Left lung (tissue), 10 donors: ENCODE results near the gene ATP10A. TPM values are rescaled to one million over a fixed set of nuclear protein-coding genes. Genes with fewer than 3 reads are reported as not detected.

Experiments used
- ATAC-seq: fragments of 200-7000 bp; cut with Tn5 transposase; one replicate; pipeline ENCODE4 v1.9.1; 2020; ENCODE audit warnings: moderate library complexity
- DNase-seq, 4 donors: peaks; one replicate each; pipeline ENCODE4 v3.0.0-alpha.2; 2013 to 2020
- H3K27ac ChIP-seq, 2 donors: fragments of 200-600 bp; sonication (generic) in 1 of 2; one replicate each; pipeline versions ENCODE4 v1.5.0 to v1.8.0; 2020 to 2021
- H3K27me3 ChIP-seq, 2 donors: fragments of 200-600 bp; sonication (generic) in 1 of 2; one replicate each; pipeline versions ENCODE4 v1.5.0 to v1.8.0; 2020 to 2021
- H3K36me3 ChIP-seq, 2 donors: fragments of 200-600 bp; sonication (generic) in 1 of 2; one replicate each; pipeline versions ENCODE4 v1.5.0 to v1.8.0; 2020 to 2021
- H3K4me1 ChIP-seq, 2 donors: fragments of 200-600 bp; one replicate each; pipeline ENCODE4 v1.8.0; 2021
- H3K4me3 ChIP-seq, 2 donors: fragments of 200-600 bp; sonication (generic) in 1 of 2; one replicate each; pipeline versions ENCODE4 v1.5.0 to v1.8.0; 2020 to 2021; ENCODE audit warnings: mild to moderate bottlenecking in 1 of 2
- H3K9me3 ChIP-seq, 2 donors: fragments of 200-600 bp; sonication (generic) in 1 of 2; one replicate each; pipeline versions ENCODE4 v1.5.0 to v1.8.0; 2020 to 2021
- CTCF ChIP-seq, 2 donors: fragments of 200-600 bp; sonication (generic) in 1 of 2; IDR thresholded peaks; one replicate each; pipeline versions ENCODE4 v1.5.0 to v1.8.0; 2021; ENCODE audit warnings: antibody characterized with exemption in 2 of 2
- intact Hi-C, 2 donors: fragments of 100-400 bp; cut with DNase I; formaldehyde crosslinking; loops; one replicate each; pipeline versions ENCODE4 v1.11.2 to v1.14.2; 2022
- polyA plus RNA-seq, 6 donors: library from polyadenylated mRNA; unstranded; fragments of 120-200 nt; gene quantifications; one replicate each; pipeline ENCODE4 v1.2.1, GENCODE V29; 2013; ENCODE audit not compliant: insufficient read length in 6 of 6
- total RNA-seq, 2 donors: library from RNA; stranded (reverse); fragmentation: NEBNext Ultra II Directional; extraction: Animal tissue kit (Norgen Biotek cat#: 25700); gene quantifications; one replicate each; pipeline ENCODE4 v1.2.1, GENCODE V29; 2021
- donor health status: DM: no; HTN: yes; CAD: no.
- donor health status: DM: no; HTN: no; CAD: no.

Gene ATP10A
- total and polyA plus RNA-seq, 8 donors: 0.70 to 46.1 (median 0.87) TPM

DNA sequence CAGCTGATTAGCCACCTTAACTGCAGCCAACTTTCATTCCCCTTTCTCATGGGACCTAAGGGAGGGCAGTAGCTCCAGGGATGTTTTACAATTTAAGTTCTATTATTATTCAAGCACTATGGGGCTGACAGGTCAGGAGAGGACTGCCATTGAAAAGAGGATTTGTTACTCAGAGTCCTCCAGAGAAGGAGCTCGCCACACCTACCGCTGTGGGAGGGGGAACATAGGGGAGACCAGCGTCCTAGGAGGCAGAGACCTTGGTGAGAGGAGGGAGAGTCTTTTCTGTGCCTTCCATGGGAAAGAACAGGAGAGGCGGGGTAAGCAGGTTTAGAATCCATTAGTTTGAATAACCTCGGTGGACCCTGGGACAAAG is 14.4 kb downstream of the ATP10A start:
- H3K27me3 ChIP-seq: peaks cover 0 to 8% of the 10 kb centered on the region in 2 donors
- TF ChIP-seq CTCF (IDR thresholded peaks at IDR 0.05): no peak
- H3K9me3 ChIP-seq: no peaks in the 10 kb centered on the region
- intact Hi-C loops: no loop called here
- ATAC-seq: no peak
- DNase-seq: no peak
- peak overlapping the region; percentile 82 to 92 for H3K27ac ChIP-seq
- H3K4me1 ChIP-seq: peaks cover 25 to 49% of the 10 kb centered on the region in 2 donors
- no peaks in the 10 kb centered on the region for H3K36me3 ChIP-seq
- H3K4me3 ChIP-seq: no peak overlapping the region

- Histone ChIP-seq H3K9me3 (no peaks in the 10 kb centered on the region), H3K27ac (no peak overlapping the region), H3K4me1 (peaks cover 25 to 45% of the 10 kb centered on the region in 2 donors), H3K27me3 (peaks cover 0 to 8% of the 10 kb centered on the region in 2 donors), H3K4me3 (no peak overlapping the region), H3K36me3 (no peaks in the 10 kb centered on the region)
- intact Hi-C loops: no loop called here
- ATAC-seq (no peak), DNase-seq (no peak)
- TF ChIP-seq CTCF (IDR thresholded peaks at IDR 0.05): no peak
Observed at GRCh38 chr15:25848325-25848724, 14.8 kb downstream of the ATP10A start.

GRCh38 chr15:25847051-25847450 is 16.1 kb downstream of the ATP10A start:
- Histone ChIP-seq H3K27me3 (peaks cover 0 to 8% of the 10 kb centered on the region in 2 donors), H3K27ac (no peak overlapping the region), H3K36me3 (no peaks in the 10 kb centered on the region), H3K9me3 (no peaks in the 10 kb centered on the region), H3K4me1 (peaks cover 18 to 36% of the 10 kb centered on the region in 2 donors), H3K4me3 (no peak overlapping the region)
- TF ChIP-seq CTCF (IDR thresholded peaks at IDR 0.05): no peak
- DNase-seq (no peak), ATAC-seq (no peak)
- intact Hi-C loops: no loop called here

DNA sequence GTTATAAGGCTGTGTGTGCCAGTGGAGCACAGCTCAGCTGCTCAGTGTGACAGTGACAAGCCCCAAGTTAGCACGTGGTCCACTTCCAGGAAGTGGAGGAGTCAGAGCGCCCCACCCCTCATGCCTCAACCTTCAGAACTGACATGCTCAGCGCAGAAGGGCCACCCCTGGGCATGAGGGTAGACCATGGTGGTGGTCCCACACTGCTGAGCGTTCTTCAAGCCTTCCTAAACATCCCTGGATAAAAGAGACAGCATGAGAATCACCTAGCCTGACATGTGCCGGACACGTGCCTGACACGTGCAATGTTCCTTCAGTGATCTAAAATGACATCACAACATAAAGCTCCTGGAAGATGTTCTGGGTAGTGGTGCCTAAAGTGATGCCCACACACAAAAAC is 16.8 kb downstream of the ATP10A start:
- no peak overlapping the region for H3K27ac ChIP-seq
- no peak for TF ChIP-seq CTCF (IDR thresholded peaks at IDR 0.05)
- no peak for ATAC-seq
- H3K4me1 ChIP-seq: peaks cover 18 to 34% of the 10 kb centered on the region in 2 donors
- intact Hi-C loops: no loop called here
- H3K36me3 ChIP-seq: no peaks in the 10 kb centered on the region
- no peak for DNase-seq
- H3K27me3 ChIP-seq: peaks cover 0 to 8% of the 10 kb centered on the region in 2 donors
- H3K4me3 ChIP-seq: no peak overlapping the region
- H3K9me3 ChIP-seq: no peaks in the 10 kb centered on the region

GRCh38 chr15:25844981-25845680 is 18.0 kb downstream of the ATP10A start:
- H3K9me3 ChIP-seq: no peaks in the 10 kb centered on the region
- no peak for TF ChIP-seq CTCF (IDR thresholded peaks at IDR 0.05)
- ATAC-seq: no peak
- no peak overlapping the region for H3K27ac ChIP-seq
- H3K4me3 ChIP-seq: no peak overlapping the region
- no peaks in the 10 kb centered on the region for H3K36me3 ChIP-seq
- peaks cover 14 to 24% of the 10 kb centered on the region in 2 donors for H3K4me1 ChIP-seq
- no peak for DNase-seq
- peaks cover 0 to 3% of the 10 kb centered on the region in 2 donors for H3K27me3 ChIP-seq
- intact Hi-C loops: no loop called here
